ENCODE data around the gene A2ML1.
A peak's percentile ranks its signal among the peaks of the same experiment; 100 is the strongest.

Gene A2ML1

DNA sequence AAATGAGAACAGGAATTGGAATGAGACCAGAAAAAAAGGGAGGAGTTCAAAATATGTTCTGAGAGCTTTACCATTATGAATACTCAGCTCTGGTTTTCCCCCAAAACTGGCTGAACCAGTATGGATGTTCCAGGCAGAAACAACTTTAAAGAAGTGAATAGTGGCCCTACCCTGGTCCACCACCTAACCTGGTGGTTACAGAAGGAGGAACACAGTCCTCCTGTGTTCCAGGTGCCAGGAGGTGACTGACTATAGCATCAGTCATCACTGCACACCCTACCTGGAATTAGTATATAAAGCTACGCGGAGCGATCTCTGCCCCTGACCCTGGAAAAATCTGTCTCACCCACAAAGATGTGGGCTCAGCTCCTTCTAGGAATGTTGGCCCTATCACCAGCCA, at the start of gene A2ML1:
Gene A2ML1, plus strand, starts transcription at position 324 of the 400 bp plus-strand sequence. Its CDS starts 31 bp downstream, at position 355.
- TF ChIP-seq, protein P1, sequence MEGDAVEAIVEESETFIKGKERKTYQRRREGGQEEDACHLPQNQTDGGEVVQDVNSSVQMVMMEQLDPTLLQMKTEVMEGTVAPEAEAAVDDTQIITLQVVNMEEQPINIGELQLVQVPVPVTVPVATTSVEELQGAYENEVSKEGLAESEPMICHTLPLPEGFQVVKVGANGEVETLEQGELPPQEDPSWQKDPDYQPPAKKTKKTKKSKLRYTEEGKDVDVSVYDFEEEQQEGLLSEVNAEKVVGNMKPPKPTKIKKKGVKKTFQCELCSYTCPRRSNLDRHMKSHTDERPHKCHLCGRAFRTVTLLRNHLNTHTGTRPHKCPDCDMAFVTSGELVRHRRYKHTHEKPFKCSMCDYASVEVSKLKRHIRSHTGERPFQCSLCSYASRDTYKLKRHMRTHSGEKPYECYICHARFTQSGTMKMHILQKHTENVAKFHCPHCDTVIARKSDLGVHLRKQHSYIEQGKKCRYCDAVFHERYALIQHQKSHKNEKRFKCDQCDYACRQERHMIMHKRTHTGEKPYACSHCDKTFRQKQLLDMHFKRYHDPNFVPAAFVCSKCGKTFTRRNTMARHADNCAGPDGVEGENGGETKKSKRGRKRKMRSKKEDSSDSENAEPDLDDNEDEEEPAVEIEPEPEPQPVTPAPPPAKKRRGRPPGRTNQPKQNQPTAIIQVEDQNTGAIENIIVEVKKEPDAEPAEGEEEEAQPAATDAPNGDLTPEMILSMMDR (IDR thresholded peaks at IDR 0.05) = no peak
- no peak within 1 kb of the TSS for H3K27ac ChIP-seq
- no peak for DNase-seq (ENCODE audit: low spot score)
- no peak within 1 kb of the TSS for H3K4me3 ChIP-seq

DNA sequence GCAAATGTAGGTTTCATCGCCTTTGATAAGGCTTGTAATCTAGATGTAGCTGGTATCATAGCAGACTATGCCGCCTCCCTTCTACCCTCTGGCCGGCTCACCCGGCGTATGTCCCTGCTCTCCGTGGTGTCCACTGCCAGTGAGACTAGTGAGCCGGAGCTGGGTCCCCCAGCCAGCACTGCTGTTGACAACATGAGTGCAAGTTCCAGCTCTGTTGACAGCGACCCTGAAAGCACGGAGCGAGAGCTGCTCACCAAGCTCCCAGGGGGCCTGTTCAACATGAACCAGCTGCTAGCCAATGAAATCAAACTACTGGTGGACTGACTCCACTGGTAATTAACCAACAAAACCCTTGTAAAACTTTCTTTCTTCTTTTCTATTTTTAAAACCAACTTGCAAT, 49.0 kb upstream of the A2ML1 start:
- Histone ChIP-seq H3K4me3 (peak overlapping the region; percentile 23), H3K27ac (peak overlapping the region in 1 of 2 donors; percentile 39)
- DNase-seq (ENCODE audit: low spot score) = no peak
- TF ChIP-seq, protein P1 (IDR thresholded peaks at IDR 0.05) = no peak

DNA sequence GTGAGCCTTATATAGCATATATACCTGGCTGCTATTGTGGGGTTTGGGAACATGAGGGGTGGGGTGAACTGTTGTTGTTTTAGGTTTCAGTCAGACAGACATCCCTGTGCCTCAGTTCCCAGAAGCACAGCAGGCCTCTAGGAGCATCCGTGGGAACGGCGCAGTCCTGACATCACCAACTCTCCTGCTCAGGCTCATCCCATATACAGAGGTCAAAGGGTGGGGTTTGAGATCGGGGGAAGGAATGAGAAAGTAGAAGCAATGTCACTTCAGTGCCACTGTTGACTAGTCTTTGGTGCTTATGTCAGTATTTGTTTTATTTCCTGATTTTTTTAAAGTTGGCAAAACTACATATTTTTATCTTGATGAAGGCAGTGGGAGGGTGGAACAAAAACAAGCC, 43.1 kb upstream of the A2ML1 start:
- H3K27ac ChIP-seq = peak overlapping the region in 1 of 2 donors; percentile 72
- TF ChIP-seq, protein P1 (IDR thresholded peaks at IDR 0.05) = no peak
- no peak for DNase-seq (ENCODE audit: low spot score)
- H3K4me3 ChIP-seq = no peak overlapping the region

DNA sequence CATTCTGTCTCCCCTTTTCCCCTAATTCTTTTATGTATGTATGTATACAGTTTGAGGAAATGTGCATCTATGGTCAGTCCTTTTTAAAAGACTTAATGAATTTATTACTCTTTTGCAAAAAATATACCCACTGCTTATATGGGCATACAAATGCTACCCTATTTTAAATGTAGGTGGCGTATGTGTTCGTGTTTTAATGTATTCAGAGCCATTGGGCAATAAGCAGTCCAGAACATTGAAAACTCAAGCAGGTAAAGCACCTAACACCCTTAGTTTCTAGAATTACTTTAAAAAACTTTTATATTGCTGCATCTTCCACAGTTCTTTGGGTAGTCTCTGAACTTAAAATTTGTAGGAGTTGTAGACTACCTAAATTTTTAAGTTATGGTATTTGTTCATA, 42.6 kb upstream of the A2ML1 start:
- no peak overlapping the region for H3K4me3 ChIP-seq
- DNase-seq (ENCODE audit: low spot score) = no peak
- peak overlapping the region in 1 of 2 donors; percentile 72 for H3K27ac ChIP-seq
- TF ChIP-seq, protein P1 (IDR thresholded peaks at IDR 0.05) = no peak

DNA sequence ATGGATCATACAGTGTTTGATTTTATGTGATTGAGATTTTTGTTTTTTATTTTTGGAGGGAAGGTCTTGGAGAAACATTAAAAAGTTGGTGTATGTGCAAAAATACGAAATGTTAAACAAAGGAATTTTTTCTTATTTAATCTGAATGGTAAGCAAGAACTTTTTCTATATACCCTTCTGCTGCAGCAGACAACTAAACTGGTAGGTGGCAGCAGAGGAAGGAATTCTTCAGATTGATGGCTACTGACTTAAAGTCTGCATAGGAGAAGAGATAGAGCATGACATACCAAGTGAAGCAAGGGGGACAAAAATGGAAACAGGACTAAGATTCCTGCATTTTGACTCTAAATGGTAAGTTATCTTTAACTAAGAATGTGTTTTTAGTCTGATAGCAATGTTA, 42.0 kb upstream of the A2ML1 start:
- DNase-seq (ENCODE audit: low spot score) = no peak
- TF ChIP-seq, protein P1 (IDR thresholded peaks at IDR 0.05) = no peak
- Histone ChIP-seq H3K27ac (no peak overlapping the region), H3K4me3 (no peak overlapping the region)

DNA sequence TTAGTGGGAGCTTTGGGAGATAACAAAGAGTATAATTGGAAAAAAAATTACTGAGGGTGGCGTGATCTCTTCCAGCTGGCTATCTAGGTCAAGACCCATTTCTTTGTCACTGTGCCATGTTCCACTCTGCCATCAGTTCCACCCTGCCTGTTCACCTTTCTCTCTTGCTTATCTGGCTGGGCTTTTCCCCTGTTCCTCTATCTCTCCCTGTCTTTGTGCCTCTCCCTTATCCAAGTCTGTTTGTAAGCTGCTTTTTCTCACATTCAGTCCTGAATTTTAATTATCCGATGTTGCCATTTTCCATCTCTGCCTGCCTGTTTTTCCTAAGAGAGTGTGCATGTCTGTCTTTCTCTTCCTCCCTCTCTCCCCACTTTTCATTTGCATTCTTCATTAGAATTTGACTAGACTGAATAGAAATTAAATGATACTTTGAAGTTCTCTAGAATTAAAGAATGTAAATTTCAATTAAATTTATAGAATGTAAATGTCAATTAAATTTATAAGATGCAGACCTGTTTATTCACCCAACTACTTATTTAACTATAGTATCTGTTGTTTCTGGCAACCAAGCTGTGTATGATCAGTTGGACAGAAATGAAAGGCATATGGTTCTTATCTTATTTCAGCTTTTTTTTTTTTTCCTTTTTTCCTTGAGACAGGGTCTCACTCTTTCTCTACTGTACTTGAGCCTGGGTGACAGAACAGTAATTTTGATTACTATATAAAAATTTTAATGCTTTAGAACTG, 40.9 kb upstream of the A2ML1 start:
- Histone ChIP-seq H3K27ac (no peak overlapping the region), H3K4me3 (no peak overlapping the region)
- no peak for DNase-seq (ENCODE audit: low spot score)
- TF ChIP-seq, protein P1 (IDR thresholded peaks at IDR 0.05) = no peak

DNA sequence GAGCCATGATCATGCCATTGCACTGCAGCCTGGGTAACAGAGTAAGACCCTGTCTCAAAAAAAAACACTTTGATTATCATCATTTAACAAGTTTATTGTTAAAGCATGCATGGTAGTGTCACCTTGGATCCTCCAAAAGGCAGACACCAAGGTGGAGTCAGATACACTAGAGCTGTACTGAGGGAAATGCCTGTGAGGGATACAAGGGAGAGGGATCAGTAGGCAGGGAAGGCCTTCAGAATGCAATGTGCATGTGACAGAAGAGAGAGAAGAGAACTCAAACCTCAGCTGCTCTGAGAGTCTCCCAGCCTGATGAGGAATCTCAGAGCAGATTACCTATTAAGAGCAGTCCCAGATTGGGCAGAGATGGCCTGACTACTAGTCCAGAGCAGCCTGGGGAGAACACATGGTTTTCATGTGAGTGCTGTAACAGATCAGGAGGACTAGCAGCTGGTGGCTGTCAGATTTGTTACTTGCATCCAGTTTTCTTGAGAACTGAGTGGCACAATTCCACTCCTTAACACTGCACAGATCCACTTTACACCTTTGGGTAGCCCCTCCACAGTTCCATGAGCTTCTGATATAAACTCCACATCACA, 38.0 kb upstream of the A2ML1 start:
- Histone ChIP-seq H3K4me3 (no peak overlapping the region), H3K27ac (no peak overlapping the region)
- no peak for DNase-seq (ENCODE audit: low spot score)
- TF ChIP-seq, protein P1 (IDR thresholded peaks at IDR 0.05) = no peak
